Fibroblast of villous mesenchyme (primary cell): Measurements from ENCODE around the gene SPAG7. TPM values are rescaled to one million over a fixed set of nuclear protein-coding genes. Genes with fewer than 3 reads are reported as not detected.

Experiments
- DNase-seq: peaks from one replicate; pipeline ENCODE4 v3.0.0-alpha.2; 2010; ENCODE audit warnings: low read depth
- H3K4me3 ChIP-seq: 2 replicates; pipeline ENCODE4 v1.5.1; 2011; ENCODE audit warnings: low read depth, mild to moderate bottlenecking, low read length
- CTCF ChIP-seq: IDR thresholded peaks from 2 replicates; pipeline ENCODE4 v1.5.1; 2012; ENCODE audit warnings: low read depth, mild to moderate bottlenecking, low read length; ENCODE audit not compliant: insufficient read depth
- total RNA-seq: library from RNA; depleted of rRNA; stranded (reverse); fragments of >200 nt; gene quantifications from 2 replicates; pipeline ENCODE4 v1.2.3, GENCODE V29; 2012

Gene SPAG7
- total RNA-seq, 1 donor: 34.5 TPM

GRCh38 chr17:4987767-4988567, 20.4 kb upstream of the SPAG7 start:
- TF ChIP-seq CTCF: no peak
- peak; percentile 34 for DNase-seq
- peak overlapping the region; percentile 84 for H3K4me3 ChIP-seq

GRCh38 chr17:4986951-4987766, 19.5 kb upstream of the SPAG7 start, which contains the start of gene CAMTA2:
CAMTA2 (minus strand) TSS chr17:4987675; CDS start chr17:4986222, 1,453 bp downstream.
- peak; percentile 81 for DNase-seq
- H3K4me3 ChIP-seq: peak within 1 kb of the TSS; percentile 84
- peak; percentile 69 for TF ChIP-seq CTCF

- no peak for DNase-seq
- no peak for TF ChIP-seq CTCF
- H3K4me3 ChIP-seq: peak overlapping the region; percentile 84
Observed at GRCh38 chr17:4986403-4986802, 18.8 kb upstream of the SPAG7 start.

GRCh38 chr17:4982305-4982704, 14.7 kb upstream of the SPAG7 start:
- H3K4me3 ChIP-seq: no peak overlapping the region
- DNase-seq: no peak
- TF ChIP-seq CTCF: no peak

- no peak overlapping the region for H3K4me3 ChIP-seq
- DNase-seq: peak; percentile 60
- TF ChIP-seq CTCF: peak; percentile 79
Observed at GRCh38 chr17:4980644-4981216, 13.1 kb upstream of the SPAG7 start.

- no peak overlapping the region for H3K4me3 ChIP-seq
- no peak for TF ChIP-seq CTCF
- no peak for DNase-seq
Observed at GRCh38 chr17:4978726-4979125, 11.1 kb upstream of the SPAG7 start.
